GM13976 (cell line): Measurements from ENCODE around the gene RB1.

Experiments
- DNase-seq: peaks from one replicate; pipeline ENCODE4 v3.0.0; 2012; ENCODE audit warnings: low spot score
- in situ Hi-C: fragments of 300-500 bp; cut with MboI; formaldehyde crosslinking; loops from one replicate; pipeline ENCODE4 v1.12.0; 2022; ENCODE audit warnings: low sequenced_read_pairs, mixed read lengths, inconsistent platforms; ENCODE audit not compliant: unreplicated experiment
- TF ChIP-seq, protein P1 (sequence below): IDR thresholded peaks from 2 replicates; pipeline ENCODE4 v1.5.1; 2012; ENCODE audit warnings: borderline replicate concordance, mild to moderate bottlenecking; ENCODE audit not compliant: insufficient read depth; ENCODE audit errors: extremely low read depth, missing control alignments, control extremely low read depth

Gene RB1

DNA sequence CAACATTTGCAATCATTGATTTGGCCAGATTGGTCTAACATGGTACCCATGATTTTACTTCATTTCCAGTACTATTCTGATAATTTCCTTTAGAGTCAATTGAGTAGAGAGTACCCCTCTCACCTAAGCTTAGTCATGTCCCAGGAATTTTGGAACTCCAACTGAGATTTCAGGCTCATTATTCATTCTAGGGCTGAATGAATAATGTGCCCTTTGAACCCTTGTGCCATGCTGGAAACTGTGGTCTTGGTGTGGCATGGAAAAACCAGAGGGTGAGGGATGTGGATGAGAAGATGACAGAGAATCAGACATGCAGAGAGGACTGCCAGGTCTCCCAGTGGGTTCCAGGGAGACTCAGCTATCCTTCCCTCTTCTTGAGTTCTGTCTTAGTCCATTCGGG is 40.4 kb upstream of the RB1 start:
- no peak for DNase-seq
- in situ Hi-C loops = no loop called here
- TF ChIP-seq, protein P1, sequence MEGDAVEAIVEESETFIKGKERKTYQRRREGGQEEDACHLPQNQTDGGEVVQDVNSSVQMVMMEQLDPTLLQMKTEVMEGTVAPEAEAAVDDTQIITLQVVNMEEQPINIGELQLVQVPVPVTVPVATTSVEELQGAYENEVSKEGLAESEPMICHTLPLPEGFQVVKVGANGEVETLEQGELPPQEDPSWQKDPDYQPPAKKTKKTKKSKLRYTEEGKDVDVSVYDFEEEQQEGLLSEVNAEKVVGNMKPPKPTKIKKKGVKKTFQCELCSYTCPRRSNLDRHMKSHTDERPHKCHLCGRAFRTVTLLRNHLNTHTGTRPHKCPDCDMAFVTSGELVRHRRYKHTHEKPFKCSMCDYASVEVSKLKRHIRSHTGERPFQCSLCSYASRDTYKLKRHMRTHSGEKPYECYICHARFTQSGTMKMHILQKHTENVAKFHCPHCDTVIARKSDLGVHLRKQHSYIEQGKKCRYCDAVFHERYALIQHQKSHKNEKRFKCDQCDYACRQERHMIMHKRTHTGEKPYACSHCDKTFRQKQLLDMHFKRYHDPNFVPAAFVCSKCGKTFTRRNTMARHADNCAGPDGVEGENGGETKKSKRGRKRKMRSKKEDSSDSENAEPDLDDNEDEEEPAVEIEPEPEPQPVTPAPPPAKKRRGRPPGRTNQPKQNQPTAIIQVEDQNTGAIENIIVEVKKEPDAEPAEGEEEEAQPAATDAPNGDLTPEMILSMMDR = no peak

DNA sequence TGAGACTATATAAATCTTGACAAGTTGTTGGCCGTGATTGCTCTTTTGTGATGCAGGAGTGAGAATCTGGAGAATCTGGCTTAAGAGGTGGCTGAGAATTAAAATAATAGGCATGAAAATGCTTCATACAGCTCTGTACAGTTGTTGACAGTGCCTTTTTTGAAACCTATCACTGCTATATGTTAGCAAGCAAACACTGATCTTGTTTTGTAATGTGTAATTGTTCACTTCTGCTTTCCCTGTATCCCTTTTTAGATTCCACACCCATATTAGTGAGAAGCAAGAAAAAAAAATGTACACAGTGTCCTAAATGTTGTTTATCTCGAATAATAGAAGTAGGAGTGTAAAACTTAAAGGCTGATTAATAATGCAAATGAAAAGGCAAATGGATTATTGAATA is 39.5 kb upstream of the RB1 start:
- TF ChIP-seq, protein P1 = no peak
- in situ Hi-C loops = no loop called here
- no peak for DNase-seq

DNA sequence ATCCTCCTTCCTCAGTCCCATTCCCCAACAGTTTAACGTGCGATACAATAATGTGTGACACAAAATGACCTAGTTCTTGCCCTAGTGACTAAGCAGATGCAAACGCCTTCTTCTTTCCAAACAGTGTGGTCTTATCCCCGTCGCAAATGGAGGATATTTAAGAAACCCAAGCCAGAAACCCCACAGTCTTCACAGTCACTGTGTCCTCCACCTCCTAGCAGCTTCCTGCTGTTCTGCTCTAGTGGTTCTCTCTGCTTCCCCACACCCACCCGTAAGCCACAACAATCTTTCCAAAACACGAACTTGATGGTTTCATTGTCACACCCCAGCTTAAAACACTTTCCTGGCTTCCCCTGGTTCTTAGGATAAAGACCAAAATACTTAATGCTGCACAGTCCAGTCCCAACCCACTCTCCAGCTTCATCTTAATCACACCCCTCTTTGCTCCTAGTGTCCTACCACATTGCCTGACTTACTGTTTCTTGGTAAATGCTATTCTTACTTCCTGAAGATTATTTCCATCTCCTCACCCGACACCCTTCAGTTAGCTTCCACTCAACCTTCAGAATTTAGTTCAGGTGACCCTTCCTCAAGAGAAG is 38.2 kb upstream of the RB1 start:
- in situ Hi-C loops = no loop called here
- TF ChIP-seq, protein P1 = no peak
- no peak for DNase-seq

DNA sequence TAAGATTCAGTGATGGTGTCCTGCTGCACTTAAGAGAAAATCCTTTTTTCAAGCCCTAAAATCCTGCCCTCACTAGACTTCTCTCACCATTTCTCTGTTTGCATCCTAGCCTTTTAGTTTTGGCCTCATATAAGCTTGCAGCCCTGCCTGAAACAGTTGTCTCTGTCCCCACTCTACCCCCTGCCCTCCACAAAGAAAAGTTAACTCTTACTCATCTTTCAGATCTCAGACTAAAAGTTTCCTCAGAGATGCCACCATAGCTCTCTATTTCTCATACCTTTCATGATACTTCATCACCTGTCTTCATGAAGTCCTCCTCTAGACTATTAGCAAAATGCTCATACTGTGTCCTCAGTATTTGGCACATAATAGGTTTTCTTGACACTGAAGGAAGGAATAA is 37.4 kb upstream of the RB1 start:
- in situ Hi-C loops = no loop called here
- TF ChIP-seq, protein P1 = no peak

DNA sequence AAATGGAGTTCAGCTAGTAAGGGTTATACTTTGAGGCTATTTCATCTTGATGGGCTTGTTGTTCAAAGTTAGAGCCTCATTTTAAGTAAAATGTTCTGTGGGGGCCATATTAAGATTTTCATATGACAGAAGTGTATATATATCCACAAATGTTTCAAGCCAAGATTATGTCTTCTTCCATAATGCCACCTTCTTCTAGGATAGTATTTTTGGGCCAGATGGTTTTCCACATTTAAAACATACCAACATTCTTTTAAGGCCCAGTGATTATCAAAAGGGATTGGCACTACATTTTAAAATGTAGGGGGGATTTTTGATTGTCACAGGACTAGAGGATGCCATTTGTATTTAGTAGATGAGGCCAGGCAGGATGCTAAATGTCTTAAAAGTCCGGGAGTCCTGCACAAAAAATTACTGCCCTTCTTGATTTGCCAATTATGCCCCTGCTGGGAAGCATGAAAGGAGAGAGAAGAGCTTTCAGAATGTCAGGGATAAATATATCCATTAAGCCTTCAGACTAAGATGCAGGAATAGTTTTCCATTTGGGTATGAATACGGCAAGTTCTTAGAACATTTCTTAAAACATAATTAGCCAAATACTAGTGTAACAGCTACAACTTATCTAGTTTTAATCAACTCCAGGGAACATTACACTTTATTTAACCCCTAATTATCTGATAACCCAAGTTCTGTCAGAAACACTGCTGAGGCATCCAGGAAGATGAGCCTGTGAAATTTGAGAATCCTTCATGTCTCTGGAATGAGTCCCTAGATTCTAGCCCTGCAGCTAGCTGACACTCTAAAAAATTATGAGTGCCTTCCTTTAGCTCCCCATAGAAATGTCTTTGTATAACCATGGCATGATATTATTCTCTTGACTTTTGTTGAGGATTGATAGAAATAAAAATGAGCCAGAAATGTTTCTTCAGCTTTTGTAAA is 36.6 kb upstream of the RB1 start:
- in situ Hi-C loops = no loop called here
- DNase-seq = no peak

More for the DNA sequence above, 37.4 kb upstream of the RB1 start:
- DNase-seq = no peak

DNA sequence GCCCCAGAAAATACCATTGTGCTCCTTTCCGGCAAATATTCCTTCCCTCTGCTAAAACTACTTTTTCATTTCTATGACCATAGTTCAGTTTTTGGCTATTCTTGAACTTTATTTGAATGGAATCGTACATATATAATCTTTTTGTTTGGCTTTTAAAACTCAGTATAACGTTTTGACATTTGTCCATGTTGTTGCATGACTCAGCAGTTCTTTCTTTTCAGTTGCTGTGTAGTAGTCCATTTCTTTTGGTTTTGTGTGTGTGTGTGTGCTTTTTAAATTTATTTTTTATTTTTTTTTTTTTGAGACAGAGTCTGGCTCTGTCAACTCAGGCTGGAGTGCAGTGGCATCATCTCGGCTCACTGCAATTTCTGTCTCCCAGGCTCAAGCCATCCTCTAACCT is 35.5 kb upstream of the RB1 start:
- TF ChIP-seq, protein P1 = no peak
- in situ Hi-C loops = no loop called here
- no peak for DNase-seq

More for the DNA sequence above, 36.6 kb upstream of the RB1 start:
- TF ChIP-seq, protein P1 = no peak
